NOMO-1 (cell line): Measurements from ENCODE around the gene EPN2.
A peak's percentile ranks its signal among the peaks of the same experiment; 100 is the strongest.

Experiments
- DNase-seq, 2 experiments: peaks; one replicate each; lab custom pipeline; 2025; ENCODE audit not compliant: unreplicated experiment in 2 of 2; lab: John Stamatoyannopoulos, UW

Gene EPN2

DNA sequence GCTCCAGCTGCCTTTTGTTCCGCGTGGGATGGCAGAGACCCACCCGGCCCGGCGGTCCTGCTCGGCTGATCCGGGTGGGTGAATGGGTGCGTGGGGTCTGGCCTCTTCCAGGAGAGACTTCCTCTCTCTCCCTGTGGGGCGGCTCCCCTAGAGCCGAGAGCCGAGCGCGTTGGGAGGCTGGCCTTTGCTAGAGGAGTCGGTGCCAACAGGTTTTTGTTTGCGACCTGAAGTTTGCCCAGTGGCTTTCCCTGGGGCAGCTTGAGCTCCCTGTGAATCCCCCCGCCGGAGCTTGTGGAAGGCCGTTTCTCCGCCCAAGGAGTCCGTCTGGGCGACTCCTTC lies 970 bp downstream of the EPN2 start:
- DNase-seq = no peak

DNA sequence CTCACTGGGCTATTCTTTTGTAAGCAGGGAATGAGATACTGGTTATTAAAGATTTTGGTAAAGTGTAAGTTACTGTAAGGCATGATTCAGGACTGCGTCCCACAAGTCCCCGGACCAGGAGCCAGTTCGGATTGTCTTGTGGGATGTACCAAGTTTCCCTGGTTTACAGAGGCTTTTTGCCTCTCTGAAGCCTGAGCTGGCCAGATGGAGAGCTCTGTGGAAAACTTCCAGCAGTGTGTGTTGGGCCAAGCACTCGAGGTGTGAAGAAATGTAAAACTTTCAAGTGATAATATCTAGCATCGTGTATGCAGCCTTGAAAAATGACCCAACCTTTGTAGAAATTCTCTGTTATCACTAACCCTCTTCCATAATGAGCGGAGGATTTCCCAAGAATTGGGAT lies 2.4 kb downstream of the EPN2 start:
- no peak for DNase-seq

DNA sequence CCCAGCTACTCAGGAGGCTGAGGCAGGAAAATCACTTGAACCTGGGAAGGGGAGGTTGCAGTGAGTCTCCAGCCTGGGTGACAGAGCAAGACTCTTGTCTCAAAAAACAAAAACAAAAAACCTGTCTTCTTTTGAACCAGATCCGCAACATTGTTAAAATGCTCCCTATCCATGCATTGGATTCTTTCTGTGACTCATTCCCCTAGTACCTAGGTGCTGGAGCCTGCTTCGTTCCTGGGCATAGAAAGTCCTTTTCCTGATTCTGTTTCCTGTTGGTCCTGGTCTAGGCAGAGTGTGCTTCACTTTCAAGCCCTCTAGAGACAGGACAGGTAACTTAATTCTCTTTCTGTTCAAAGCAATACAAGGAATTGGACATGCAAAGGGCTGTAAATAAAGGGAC lies 5.2 kb downstream of the EPN2 start:
- DNase-seq = no peak

DNA sequence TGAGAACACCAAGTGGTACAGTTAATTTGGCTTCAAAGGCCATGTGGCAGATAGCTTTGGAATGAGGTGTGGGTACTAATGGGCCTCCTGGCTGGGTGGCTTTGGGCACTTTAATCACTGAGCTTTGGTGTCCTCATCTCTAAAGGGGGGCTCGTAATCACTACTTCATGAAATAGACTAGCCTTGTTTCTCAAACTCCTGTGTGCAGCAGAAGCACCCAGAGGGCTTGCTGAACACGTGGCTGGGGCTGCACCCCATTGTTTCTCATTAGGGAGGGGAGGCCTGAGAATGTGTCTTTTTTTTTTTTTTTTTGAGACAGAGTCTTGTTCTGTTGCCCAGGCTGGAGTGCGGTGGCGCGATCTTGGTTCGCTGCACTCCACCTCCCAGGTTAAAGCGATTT lies 5.8 kb downstream of the EPN2 start:
- DNase-seq = no peak

DNA sequence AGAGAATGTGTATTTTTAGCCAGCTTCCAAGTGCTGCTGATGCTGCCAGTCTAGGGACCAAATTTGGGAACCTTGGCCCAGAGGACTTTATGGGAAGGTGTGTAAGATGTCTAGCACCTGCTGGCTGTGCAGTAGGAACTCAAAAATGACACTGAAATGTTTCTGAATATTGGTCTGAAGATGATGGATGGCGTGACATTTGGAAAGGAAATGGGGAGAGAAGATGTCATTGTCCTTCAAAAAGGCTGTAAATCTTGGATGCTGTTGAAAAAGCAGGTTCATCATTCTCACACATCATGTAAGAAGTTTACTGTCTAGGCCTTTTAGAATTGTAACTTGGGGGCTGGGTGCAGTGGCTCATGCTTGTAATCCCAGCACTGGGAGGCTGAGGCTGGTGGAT lies 6.7 kb downstream of the EPN2 start:
- no peak for DNase-seq

DNA sequence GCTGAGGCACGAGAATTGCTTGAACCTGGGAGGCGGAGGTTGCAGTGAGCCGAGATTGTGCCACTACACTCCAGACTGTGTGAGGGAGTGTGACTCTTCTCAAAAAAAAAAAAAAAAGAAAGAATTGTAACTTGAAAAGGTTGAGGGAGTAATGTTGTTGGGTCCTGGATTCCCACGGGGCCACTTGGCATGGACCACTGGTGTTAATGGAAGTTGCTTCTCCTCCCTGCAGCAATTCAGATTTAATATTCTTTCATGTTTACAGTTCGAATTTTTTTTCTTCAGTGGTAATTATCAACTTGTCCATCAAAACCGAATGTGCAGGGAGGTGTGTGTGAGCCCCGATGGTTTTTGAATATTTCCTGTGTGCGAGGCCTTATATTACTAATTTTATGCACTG lies 7.2 kb downstream of the EPN2 start:
- DNase-seq = no peak

DNA sequence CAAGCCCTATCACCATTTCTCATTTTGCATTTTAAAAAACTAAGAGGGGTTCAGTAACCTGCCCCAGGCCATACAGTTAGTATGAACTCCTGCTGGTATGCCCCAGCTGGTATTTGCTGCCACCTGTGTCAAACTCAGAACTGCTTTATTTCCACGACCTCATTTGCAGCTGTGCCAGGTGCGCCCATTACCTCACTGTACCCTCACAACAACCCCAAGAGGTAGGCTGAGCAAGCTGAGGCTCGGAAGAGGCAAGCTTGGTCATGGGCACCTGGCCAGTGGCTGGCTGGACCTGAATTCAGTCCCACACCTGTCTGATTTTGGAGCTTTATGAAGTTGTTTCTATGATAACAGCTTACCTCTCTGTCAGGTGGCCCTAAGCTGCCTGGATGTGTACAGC lies 7.6 kb downstream of the EPN2 start:
- no peak for DNase-seq

DNA sequence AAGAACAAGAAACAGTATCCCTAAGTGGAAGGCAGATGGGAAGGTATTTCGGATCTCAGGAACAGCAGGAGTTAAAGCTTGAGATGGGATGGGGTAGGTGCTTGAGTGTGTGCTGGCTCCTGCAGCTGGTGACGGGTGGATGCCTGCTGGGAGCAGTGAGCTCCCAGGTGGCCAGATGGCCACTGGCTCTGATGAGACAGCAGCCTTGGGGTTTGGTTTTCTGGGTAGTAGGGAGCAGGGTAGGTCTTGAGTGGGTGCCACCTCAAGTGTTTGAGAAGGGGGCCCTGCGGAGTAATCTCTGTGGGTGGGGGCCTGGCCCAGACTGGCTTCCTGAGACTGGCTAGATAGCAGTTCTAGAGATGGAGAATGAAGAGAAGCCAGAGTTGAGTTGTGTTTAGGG lies 10.3 kb downstream of the EPN2 start:
- DNase-seq = no peak

DNA sequence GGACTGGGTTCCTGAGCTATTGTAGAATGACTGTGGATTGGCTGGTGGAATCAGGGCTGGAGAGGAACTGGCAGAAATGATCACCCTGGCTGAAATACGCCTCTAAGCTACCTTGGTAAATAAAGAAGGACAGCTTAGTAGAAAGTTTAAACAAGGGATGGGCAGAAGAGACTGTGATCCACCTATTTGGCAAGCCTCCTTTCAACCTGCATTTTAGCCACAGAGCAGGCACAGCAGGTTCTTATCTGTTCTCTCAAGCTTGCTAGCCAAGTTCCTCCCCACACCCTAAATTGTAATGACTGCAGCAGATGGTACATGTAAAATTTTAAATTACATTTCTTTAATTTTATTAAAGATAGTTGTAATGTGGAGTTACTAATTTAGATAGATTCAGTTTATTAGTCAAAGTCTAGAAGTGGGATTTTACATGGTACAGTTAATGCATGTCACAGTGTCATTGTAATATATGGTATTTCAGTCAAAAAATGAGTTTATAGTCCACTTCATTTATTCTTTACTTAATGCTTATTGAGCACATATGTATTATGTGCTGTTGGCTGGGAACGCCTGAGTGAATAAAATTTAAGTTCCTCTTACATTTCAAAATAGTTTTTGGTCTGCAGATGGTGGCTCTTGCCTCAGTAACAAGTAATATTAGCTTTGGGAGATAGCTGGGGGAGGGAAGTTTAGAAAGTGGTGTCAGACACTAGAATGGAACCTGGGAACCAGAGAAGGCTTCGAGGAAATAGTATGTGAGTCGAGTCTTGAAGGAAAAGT lies 11.2 kb downstream of the EPN2 start:
- DNase-seq = peak in 1 of 2 experiments; percentile 33

DNA sequence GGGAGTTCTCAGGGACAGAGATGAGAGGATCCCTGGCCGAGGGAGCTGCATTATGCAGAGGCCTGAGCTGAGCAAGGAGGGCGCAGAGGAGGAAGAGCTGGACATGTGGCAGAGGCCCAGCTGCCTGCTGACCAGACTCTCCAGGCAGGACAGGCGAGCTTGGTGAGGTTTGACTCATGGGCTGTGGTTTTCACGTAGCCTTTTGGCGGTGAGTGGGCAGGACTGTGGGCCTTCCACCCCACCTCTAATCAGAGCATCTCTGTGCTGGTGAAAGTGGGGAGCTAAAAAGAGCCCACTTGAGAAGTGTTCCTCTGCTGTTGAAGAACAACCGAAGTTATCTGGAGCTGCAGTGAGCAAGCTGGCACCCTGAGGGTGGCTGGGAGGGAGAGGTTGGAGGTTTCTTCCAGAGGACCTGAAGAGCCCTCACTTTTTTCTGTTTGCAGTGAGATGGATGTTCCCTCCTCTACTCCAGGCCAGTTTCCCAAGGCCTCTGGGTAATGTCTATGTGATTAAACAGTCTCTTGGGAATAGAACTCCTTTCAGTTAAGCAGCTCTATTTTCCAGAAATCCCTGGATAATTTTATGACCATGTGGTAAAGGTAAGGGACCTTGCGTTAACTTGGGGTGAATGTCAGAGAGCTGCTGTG lies 11.9 kb downstream of the EPN2 start:
- no peak for DNase-seq

DNA sequence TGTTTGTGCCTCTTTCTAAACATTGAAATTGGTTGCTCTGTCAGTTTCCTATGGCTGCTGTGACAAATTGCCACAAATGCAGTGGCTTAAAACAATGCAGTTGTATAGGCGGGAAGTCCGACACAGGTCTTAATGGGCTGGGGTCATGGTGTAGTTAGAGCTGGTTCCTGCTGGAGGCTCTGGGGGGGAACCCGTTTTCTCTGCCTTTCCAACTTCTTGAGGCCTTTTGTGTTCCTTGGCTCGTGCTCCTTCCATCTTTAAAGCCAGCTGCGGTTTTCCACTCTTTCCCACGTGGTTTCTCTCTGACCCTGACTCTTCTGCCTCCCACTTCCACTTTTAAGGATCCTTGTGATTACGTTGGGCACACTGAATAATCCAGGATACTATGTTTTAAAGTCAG lies 12.5 kb downstream of the EPN2 start:
- no peak for DNase-seq

DNA sequence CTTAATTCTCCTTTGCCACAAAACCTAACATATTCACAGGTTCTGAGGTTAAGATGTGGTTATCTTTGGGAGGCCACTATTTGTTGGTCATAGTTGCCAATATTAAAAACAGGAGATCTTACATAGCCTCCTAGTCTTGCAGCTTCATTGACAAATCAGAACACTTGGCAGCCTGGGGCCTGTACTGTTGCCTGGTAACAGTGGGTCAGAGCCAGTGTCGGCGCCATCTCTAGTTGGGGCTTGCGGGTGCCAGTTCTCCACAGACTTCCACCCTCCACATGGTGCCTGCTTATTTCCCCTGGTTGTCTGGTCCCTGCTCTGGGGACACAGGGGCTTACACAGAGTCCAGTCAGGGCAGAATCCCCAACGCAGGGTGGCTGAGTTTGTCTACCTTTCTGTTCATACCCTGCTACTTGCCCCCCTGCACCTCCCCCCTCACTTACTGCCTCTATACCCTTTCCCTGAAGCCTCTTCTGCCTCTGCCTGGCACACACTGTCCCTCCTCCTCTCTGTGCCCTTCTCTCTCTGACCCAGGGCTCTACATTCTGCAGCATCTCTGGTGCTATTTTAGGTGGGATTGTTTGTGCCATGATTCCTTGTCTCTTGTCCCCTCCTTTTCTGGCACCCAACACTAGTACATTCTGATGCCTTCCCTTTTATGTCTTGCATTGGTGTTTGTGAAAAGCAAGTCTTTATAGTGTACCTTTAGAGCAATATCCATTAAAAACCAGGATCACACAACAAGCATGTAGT lies 13.4 kb downstream of the EPN2 start:
- DNase-seq = no peak

DNA sequence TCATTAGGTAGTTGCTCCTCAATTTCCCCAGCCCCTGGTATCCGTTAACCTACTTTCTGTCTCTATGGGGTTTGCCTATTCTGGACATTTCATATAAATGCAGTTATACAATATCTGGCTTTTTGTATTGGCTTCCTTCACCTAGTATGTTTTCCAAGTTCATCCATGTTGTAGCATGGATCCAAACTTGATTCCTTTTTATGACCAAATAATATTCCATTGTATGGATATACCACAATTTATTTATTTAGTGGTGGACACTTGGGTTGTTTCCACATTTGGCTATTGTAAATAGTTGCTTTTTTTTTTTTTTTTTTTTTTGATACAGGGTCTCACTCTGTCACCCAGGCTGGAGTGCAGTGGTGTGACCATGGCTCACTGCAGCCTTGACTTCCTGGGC lies 15.9 kb downstream of the EPN2 start:
- no peak for DNase-seq

DNA sequence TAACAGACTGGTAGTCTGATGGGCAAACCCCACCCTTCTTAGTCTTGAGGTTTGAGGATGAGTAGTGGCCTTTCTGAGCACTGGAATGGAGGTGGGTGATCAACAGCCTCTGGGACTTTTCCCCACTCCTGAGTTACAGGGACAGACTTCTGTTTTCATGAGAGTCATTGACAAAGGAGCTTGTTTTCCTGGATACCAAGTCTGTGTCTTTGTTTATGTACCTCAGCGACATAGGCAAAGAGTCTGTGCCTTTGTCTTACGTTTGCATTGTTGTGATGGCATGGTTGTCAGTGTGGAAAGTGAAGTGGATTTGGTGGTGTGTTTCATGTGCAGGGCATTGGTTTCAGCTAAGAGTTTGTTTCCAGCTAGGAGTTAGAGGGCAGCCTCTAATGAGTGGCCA lies 17.5 kb downstream of the EPN2 start:
- no peak for DNase-seq

DNA sequence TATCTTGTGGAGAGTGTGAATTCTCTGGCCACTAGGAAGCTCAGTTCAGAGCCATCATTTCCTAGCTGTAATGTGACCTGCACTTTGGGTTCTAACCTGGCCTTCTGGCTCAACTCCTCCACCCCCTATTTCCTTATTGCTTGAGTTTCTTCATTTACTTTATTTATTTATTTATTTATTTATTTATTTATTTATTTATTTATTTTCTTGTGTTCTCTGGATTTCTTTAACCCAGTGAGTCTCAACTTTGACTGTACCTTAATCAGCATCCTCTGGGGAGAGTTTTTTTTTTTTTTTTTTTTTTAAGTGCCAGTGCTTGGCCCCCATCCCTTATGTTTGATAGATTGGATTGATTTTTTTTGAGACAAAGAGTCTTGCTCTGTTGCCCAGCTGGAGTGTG lies 18.1 kb downstream of the EPN2 start:
- no peak for DNase-seq

DNA sequence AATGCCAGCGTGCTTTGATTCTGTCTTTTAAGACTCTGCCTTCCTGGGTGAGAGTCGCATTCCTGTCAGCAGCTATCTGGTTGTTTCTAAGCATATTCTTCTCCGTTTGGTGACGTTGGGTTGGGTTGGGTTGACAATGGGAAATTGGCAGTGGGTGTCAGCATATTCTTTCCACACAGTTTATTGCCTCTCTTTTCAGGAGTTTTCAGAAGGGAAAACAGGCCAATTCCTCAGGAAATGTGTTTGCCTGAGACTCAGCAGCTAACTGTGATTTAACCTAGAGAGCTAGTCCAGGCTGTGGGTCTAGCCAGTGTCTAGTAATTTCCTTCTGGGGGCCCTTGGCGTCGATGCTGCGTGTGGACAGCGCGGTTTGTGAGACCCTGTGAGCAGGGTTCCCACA lies 21.2 kb downstream of the EPN2 start:
- no peak for DNase-seq

DNA sequence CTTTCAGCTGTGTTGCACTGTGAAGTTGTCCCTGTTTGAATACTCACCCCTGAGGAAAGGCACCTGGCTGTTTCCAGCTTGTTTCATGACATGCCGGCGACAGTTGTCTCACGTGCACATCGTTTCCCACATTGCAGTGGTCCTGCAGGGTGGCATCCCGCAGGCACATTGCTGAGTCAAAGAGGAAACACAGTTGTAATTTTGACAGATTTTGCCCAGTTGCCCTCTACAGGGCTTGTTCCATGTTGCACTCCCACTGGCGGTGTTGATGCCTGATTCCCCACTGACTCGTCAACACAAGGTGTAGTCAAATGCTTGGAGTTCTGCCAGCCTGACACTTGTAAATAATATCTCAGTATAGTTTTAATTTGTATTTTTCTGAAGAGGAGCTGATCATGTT lies 23.8 kb downstream of the EPN2 start:
- no peak for DNase-seq

DNA sequence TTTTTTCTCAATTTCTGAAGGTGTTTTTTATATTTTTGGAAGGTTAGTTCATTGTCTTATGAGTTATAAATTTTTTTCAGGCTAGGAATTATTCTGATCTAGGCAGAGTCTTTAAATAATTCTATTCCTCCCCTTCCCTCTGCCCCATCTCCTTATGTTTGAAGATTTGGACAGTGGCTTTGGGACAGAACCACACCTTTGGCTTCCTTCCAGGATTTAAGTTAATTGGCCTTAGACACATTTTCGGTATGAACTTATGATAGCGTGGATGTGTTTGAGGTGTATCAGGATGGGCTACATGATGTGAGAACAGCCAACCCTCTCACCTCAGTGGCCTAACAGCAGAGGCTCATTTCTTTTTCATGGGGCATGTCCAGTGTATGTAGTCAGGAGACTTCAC lies 24.3 kb downstream of the EPN2 start:
- no peak for DNase-seq

DNA sequence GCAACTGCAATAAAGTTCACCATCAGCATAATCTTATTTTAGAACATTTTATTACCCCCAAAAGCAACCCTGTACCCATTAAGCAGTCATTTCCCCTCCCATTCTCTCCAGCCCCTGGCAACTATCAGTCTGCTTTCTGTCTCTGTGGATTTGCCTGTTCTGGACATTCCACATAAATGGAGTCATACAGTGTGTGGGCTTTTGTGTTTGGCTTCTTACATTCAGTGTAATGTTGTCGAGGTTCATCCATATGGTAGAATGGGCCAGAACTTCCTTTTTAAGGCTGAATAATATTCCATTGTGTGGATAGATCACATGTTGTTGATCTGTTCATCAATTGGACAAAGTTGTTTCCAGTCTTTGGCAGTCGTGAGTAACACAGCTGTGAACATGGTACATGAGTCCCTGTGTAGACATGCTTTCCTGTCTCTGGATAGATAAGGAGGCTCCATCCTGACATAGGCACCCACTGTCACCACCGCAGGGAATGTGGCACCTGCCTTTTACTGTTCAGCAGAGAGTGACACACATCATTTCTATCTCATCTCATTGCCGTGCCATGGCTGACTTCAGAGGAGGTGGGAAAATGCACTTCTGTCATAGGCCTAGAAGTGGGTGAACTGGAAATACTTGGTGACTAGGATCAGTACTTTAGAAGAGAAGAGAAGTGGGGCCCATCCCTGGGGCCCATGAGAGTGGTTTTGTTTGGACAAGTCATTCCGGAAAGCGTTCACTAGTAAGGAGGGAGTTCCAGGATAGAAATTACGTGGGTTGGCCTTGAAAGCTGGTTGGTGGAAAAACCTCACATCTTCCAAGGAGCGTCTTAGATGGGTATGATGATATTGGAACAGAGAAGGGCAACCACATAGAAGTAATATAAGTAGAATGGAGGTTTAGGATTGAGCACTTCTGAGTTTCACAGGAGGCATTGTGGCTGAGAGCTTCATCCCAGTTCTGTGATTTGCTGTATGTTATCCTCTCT lies 25.8 kb downstream of the EPN2 start:
- no peak for DNase-seq

DNA sequence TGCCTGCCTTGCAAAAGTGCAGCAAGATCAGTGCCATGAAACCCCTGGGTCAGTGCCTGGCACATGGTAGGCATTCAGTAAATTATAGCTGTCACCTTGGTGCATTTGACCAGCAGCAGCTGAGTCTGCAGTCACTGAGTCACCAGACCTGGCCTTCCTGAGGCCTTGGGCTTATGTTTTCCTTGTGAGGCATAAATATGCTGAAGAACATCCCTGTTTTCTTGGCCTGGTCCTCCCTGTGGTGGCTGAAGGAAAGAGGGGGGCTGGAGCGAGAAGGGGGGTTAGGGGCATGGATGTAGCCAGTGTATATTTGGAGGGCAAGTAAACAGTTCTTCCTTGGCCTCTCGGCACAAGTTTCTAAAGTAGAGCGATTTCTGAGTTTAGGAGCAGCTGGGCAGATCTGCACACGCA lies 26.5 kb downstream of the EPN2 start:
- no peak for DNase-seq

DNA sequence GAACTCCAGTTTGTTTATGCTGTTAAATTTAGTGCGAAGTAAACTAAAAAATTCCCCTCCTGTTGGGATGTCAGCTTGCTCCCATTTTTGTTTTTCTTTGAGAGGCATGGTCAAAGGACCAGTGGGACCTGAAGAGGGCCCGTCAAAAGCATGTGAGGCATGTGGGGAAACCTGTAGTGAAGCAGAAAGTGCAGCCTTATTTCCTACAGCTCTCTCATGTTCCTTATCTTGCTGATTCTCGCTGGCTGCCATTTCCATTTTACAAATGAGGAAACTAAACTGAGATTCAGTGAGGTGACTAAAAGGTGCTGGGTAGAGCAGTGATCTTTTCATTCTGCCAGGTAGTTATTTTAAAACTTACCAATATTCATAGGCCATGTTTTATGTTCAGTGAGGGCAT lies 27.1 kb downstream of the EPN2 start:
- no peak for DNase-seq
